ENCODE measurements around the gene LRRC4C. TPM values are rescaled to one million over a fixed set of nuclear protein-coding genes. Genes with fewer than 3 reads are reported as not detected.

The LRRC4C gene
- total RNA-seq, 1 donor from 2014 or later, result 0.41 TPM

DNA sequence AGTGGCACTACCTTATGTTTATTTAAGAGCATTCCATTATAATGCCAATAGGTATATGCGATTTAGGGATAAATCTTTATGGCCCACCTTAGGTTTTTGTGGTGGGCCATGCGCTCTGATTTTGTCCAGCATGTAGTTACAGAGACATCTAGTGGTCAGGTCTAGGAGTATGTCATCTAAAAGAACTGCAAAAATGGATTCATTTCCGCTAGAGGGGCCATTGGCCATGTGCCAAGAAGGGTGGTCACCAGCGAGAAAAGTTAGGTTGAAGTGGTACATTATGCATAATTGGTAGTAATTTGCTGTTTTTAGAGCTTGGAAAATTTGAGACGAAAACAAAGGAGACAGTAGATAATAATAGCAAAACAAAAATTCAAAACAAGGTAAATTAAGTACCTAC is 27.7 kb downstream of the LRRC4C start:
- TF ChIP-seq, protein P1, sequence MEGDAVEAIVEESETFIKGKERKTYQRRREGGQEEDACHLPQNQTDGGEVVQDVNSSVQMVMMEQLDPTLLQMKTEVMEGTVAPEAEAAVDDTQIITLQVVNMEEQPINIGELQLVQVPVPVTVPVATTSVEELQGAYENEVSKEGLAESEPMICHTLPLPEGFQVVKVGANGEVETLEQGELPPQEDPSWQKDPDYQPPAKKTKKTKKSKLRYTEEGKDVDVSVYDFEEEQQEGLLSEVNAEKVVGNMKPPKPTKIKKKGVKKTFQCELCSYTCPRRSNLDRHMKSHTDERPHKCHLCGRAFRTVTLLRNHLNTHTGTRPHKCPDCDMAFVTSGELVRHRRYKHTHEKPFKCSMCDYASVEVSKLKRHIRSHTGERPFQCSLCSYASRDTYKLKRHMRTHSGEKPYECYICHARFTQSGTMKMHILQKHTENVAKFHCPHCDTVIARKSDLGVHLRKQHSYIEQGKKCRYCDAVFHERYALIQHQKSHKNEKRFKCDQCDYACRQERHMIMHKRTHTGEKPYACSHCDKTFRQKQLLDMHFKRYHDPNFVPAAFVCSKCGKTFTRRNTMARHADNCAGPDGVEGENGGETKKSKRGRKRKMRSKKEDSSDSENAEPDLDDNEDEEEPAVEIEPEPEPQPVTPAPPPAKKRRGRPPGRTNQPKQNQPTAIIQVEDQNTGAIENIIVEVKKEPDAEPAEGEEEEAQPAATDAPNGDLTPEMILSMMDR (IDR thresholded peaks at IDR 0.05; ENCODE audit: borderline replicate concordance), result peak; percentile 59
- H3K36me3 ChIP-seq, result no peaks in the 10 kb centered on the region
- H3K27ac ChIP-seq (replicated peaks), result no peak overlapping the region
- no peak overlapping the region for H3K4me3 ChIP-seq
- H3K9me3 ChIP-seq (replicated peaks), result no peaks in the 10 kb centered on the region
- no peaks in the 10 kb centered on the region for H3K4me1 ChIP-seq
- intact Hi-C loops (cut with micrococcal nuclease), result no loop called here
- peaks cover 9% of the 10 kb centered on the region for H3K27me3 ChIP-seq (ENCODE audit: low read depth)
- DNase-seq, result no peak

DNA sequence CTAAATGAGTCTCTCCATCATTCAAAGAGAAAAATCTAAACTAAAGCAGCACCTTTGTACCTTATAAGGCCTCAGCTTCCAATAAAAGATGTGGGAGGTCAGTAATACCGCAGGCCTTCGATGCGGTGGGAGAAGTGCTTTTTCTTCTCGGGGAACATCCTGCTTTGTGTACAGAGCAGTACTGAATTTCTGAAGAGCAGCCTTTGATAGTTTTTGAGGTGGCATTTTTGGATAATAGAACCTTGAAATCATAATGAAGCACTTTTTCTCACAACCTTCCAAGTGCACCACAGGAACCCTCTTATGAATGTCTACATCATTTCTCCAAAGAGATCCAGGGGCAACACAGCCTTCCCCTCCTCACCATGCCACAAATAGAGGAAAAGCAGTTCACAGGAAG is 39.6 kb downstream of the LRRC4C start:
- H3K9me3 ChIP-seq (replicated peaks), result no peaks in the 10 kb centered on the region
- H3K4me1 ChIP-seq, result no peaks in the 10 kb centered on the region
- no peak for DNase-seq
- H3K4me3 ChIP-seq, result no peak overlapping the region
- intact Hi-C loops (cut with micrococcal nuclease), result no loop called here
- TF ChIP-seq, protein P1 (IDR thresholded peaks at IDR 0.05; ENCODE audit: borderline replicate concordance), result no peak
- no peak overlapping the region for H3K27ac ChIP-seq (replicated peaks)
- H3K27me3 ChIP-seq (ENCODE audit: low read depth), result no peaks in the 10 kb centered on the region
- H3K36me3 ChIP-seq, result no peaks in the 10 kb centered on the region

DNA sequence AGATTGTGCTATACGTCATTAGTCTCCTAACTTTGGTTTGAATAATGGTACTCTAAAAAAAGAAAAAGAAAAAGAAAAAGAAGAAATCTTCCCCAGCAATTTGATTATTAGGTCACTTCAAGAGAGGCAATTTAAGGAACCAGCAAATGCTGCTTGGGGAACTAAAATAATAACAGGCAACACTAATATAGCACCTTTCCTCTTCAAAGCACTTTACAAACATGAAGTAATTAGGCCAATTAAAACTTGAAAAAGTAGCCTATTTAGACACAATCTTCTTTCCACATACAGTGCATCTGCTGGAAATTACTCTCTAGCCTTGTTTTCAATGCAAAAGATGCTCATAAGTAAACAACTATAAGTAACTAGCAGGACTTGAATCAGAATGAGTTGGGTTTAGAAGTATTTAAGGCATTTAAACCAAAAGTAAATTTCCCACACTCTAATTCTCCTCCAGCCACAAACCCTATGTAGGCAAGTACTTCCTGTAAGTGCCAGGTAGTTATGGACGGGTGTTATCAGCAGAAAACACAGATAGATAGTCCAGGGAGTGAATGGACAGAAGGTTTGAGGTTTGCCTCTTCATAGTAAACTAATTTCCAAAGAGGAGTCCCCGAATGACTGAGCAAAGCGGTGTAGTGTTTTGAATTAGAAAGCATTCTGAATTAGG is 44.5 kb downstream of the LRRC4C start:
- no peak for DNase-seq
- intact Hi-C loops (cut with micrococcal nuclease), result no loop called here
- Histone ChIP-seq H3K36me3 (no peaks in the 10 kb centered on the region), H3K9me3 (replicated peaks) (no peaks in the 10 kb centered on the region), H3K27ac (replicated peaks) (no peak overlapping the region), H3K4me3 (no peak overlapping the region), H3K27me3 (ENCODE audit: low read depth) (no peaks in the 10 kb centered on the region), H3K4me1 (no peaks in the 10 kb centered on the region)
- TF ChIP-seq, protein P1 (IDR thresholded peaks at IDR 0.05; ENCODE audit: borderline replicate concordance), result no peak

DNA sequence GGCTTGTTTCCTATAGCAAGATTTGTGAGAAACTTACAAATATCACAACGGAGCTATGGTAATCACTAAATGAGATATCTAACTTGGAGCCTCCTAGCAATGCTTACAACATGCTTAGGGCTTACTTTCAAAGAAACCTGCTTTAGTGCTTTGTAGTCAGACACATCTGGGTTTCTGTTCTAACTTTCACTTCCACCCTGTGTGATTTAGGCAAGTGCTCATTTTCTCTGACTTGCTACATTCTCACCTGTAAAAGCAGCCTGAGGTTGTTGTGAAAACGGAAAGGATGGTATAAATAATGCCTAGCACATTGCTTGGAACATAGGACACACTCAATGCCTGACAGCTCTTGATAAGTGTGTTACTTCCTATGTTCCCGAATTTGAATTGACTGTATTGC is 45.6 kb downstream of the LRRC4C start:
- DNase-seq, result no peak
- Histone ChIP-seq H3K9me3 (replicated peaks) (no peaks in the 10 kb centered on the region), H3K36me3 (no peaks in the 10 kb centered on the region), H3K27me3 (ENCODE audit: low read depth) (no peaks in the 10 kb centered on the region), H3K27ac (replicated peaks) (no peak overlapping the region), H3K4me3 (no peak overlapping the region), H3K4me1 (no peaks in the 10 kb centered on the region)
- intact Hi-C loops (cut with micrococcal nuclease), result no loop called here
- TF ChIP-seq, protein P1 (IDR thresholded peaks at IDR 0.05; ENCODE audit: borderline replicate concordance), result no peak

DNA sequence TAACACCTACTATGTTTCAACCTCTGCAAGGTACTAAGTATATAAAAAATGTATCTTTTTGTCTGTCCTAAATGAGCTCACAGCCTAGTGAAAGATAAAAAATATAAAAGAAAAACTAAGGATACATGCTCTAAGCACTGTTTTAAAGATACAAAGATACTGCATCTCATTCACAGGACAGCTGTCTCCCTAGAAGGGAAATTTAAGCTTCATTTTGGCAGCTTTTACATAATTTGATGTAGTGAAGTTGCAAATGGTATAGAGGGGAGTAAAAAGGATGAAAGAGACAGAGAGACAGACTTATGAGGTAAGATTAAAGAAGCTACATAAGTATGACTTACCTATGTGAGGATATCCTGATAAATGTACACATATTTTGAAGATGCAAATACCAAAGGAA is 53.6 kb downstream of the LRRC4C start:
- intact Hi-C loops (cut with micrococcal nuclease), result no loop called here
- no peaks in the 10 kb centered on the region for H3K4me1 ChIP-seq
- TF ChIP-seq, protein P1 (IDR thresholded peaks at IDR 0.05; ENCODE audit: borderline replicate concordance), result no peak
- DNase-seq, result no peak
- no peaks in the 10 kb centered on the region for H3K27me3 ChIP-seq (ENCODE audit: low read depth)
- no peak overlapping the region for H3K4me3 ChIP-seq
- no peaks in the 10 kb centered on the region for H3K9me3 ChIP-seq (replicated peaks)
- H3K27ac ChIP-seq (replicated peaks), result no peak overlapping the region
- no peaks in the 10 kb centered on the region for H3K36me3 ChIP-seq

All from left ventricle myocardium inferior (tissue), 1 donor.